ENCODE results near the gene RPLP2. TPM values are rescaled to one million over a fixed set of nuclear protein-coding genes. Genes with fewer than 3 reads are reported as not detected.

The RPLP2 gene
- total and polyA plus RNA-seq, 4 donors: 441 to 2,648 (median 1,513) TPM

GRCh38 chr11:833114-833791 is 23.5 kb downstream of the RPLP2 start:
- Histone ChIP-seq H3K4me3 (peak overlapping the region; percentile 70), H3K27ac (ENCODE audit: low read depth in 1 of 2, low read length in 1 of 2) (peak overlapping the region; percentile 84 to 95), H3K36me3 (ENCODE audit: control insufficient read depth in 4 of 4, insufficient read depth in 4 of 4, low read length in 4 of 4) (peaks cover 0 to 22% (median 11%) of the 10 kb centered on the region in 4 donors), H3K9ac (ENCODE audit: insufficient read depth in 1 of 2, low read length in 2 of 2) (peak overlapping the region; percentile 25 to 68), H3K4me1 (ENCODE audit: control insufficient read depth in 5 of 5, insufficient read depth in 5 of 5, low read length in 5 of 5) (peaks cover 0 to 55% (median 23%) of the 10 kb centered on the region in 5 donors), H3K27me3 (ENCODE audit: control insufficient read depth in 3 of 3, insufficient read depth in 3 of 3, low read length in 2 of 3) (peaks cover 0 to 21% (median 12%) of the 10 kb centered on the region in 3 donors), H3K9me3 (ENCODE audit: control insufficient read depth in 4 of 4, insufficient read depth in 3 of 4, low read length in 3 of 4) (no peaks in the 10 kb centered on the region)
- ATAC-seq (ENCODE audit: insufficient read depth, low FRiP score) (peak; percentile 13), DNase-seq (peak; percentile 50 to 63 (median 59))
- WGBS, 2 donors: 1% methylated on average over 22 to 55 of the region's 55 CpGs
- TF ChIP-seq, protein P1, sequence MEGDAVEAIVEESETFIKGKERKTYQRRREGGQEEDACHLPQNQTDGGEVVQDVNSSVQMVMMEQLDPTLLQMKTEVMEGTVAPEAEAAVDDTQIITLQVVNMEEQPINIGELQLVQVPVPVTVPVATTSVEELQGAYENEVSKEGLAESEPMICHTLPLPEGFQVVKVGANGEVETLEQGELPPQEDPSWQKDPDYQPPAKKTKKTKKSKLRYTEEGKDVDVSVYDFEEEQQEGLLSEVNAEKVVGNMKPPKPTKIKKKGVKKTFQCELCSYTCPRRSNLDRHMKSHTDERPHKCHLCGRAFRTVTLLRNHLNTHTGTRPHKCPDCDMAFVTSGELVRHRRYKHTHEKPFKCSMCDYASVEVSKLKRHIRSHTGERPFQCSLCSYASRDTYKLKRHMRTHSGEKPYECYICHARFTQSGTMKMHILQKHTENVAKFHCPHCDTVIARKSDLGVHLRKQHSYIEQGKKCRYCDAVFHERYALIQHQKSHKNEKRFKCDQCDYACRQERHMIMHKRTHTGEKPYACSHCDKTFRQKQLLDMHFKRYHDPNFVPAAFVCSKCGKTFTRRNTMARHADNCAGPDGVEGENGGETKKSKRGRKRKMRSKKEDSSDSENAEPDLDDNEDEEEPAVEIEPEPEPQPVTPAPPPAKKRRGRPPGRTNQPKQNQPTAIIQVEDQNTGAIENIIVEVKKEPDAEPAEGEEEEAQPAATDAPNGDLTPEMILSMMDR (IDR thresholded peaks at IDR 0.05; ENCODE audit: control extremely low read depth, extremely low read depth): no peak

DNA sequence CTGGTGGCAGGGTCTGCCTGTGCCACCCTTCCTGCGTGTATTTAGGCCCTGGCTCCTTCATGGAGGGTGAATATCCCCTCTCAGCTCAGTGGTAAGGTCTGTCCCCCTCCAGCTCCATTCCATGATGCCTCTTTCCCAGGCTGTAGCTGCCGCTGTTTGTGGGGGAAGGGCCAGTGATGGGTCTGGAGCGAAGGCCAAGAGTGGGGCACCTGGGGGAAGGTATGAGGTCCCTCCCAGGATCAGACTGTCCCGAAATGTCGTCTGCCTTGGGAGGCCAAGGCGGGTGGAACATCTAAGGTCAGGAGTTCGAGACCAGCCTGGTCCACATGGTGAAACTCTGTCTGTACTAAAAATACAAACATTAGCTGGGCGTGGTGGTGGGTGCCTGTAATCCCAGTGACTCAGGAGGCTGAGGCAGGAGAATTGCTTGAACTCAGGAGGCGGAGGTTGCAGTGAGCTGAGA is 24.1 kb downstream of the RPLP2 start:
- WGBS, 2 donors: 40 to 64% methylated on average over 9 of the region's 9 CpGs
- Histone ChIP-seq H3K4me1 (ENCODE audit: control insufficient read depth in 5 of 5, insufficient read depth in 5 of 5, low read length in 5 of 5) (peaks cover 0 to 54% (median 20%) of the 10 kb centered on the region in 5 donors), H3K27ac (ENCODE audit: low read depth in 1 of 2, low read length in 1 of 2) (peak overlapping the region; percentile 88 to 95), H3K36me3 (ENCODE audit: control insufficient read depth in 4 of 4, insufficient read depth in 4 of 4, low read length in 4 of 4) (peaks cover 0 to 28% (median 14%) of the 10 kb centered on the region in 4 donors), H3K9me3 (ENCODE audit: control insufficient read depth in 4 of 4, insufficient read depth in 3 of 4, low read length in 3 of 4) (no peaks in the 10 kb centered on the region), H3K9ac (ENCODE audit: insufficient read depth in 1 of 2, low read length in 2 of 2) (peak overlapping the region in 1 of 2 donors; percentile 19), H3K4me3 (peak overlapping the region; percentile 70), H3K27me3 (ENCODE audit: control insufficient read depth in 3 of 3, insufficient read depth in 3 of 3, low read length in 2 of 3) (peaks cover 0 to 21% (median 11%) of the 10 kb centered on the region in 3 donors)
- no peak for ATAC-seq (ENCODE audit: insufficient read depth, low FRiP score)
- no peak for DNase-seq
- TF ChIP-seq, protein P1 (IDR thresholded peaks at IDR 0.05; ENCODE audit: control extremely low read depth, extremely low read depth): no peak

DNA sequence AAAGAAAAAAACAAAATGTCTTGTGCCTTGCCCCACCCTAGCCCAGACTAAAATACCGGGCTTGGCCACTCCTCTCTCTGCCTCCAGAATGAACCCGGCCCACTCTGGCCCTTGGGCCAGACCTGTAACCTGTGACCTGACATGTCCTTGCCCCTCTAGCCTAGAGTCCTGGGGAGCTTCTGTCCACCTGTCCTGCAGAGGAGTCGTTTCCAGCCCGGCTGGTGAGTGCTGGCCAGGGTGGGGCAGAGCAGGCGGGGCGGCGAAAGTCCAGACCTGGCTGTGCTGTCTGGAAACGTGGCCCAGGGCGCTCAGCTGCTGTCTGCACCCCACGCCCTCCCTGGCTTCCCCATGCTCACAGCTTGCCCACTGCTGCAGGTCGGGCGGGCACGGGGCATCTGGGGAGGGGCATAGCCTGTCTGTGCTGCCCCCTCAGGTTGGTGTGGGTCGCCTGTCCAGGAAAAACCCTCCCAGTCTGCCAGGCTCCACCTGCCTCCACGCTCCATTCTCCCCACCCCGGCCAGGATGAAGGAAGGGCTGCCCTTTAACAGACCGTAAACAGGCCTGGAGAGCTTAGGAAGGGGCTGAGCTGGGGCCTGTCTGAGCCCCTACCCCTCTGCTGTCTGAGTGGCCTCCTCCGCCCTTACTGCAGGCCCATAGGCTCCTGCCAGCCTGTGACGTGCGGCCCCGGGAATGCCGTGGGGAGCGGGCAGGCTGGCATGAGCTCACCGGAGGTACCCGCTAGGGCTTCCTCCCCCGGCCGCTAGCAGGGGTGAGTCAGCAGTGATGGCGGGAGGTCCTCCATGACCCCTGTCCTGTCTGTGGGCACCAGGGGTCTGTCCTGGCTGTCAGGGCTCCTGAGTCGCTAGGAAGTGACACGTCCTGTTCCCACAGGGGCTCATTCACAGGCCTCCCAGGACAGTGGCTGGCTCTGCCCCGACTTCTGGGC is 24.9 kb downstream of the RPLP2 start:
- peak in 2 of 3 donors; percentile 37 to 50 for DNase-seq
- H3K36me3 ChIP-seq (ENCODE audit: control insufficient read depth in 4 of 4, insufficient read depth in 4 of 4, low read length in 4 of 4): peaks cover 0 to 36% (median 15%) of the 10 kb centered on the region in 4 donors
- H3K27ac ChIP-seq (ENCODE audit: low read depth in 1 of 2, low read length in 1 of 2): peak overlapping the region; percentile 88 to 95
- no peaks in the 10 kb centered on the region for H3K9me3 ChIP-seq (ENCODE audit: control insufficient read depth in 4 of 4, insufficient read depth in 3 of 4, low read length in 3 of 4)
- TF ChIP-seq, protein P1 (IDR thresholded peaks at IDR 0.05; ENCODE audit: control extremely low read depth, extremely low read depth): no peak
- H3K4me1 ChIP-seq (ENCODE audit: control insufficient read depth in 5 of 5, insufficient read depth in 5 of 5, low read length in 5 of 5): peaks cover 0 to 46% (median 12%) of the 10 kb centered on the region in 5 donors
- H3K4me3 ChIP-seq: peak overlapping the region; percentile 0
- 19 to 32% methylated on average over 30 to 31 of the region's 31 CpGs for WGBS, 2 donors
- H3K9ac ChIP-seq (ENCODE audit: insufficient read depth in 1 of 2, low read length in 2 of 2): no peak overlapping the region
- H3K27me3 ChIP-seq (ENCODE audit: control insufficient read depth in 3 of 3, insufficient read depth in 3 of 3, low read length in 2 of 3): peaks cover 0 to 15% (median 6%) of the 10 kb centered on the region in 3 donors
- ATAC-seq (ENCODE audit: insufficient read depth, low FRiP score): peak; percentile 44

All from lung (tissue), 12 donors.